ENCODE measurements around the gene SHROOM1.

DNA sequence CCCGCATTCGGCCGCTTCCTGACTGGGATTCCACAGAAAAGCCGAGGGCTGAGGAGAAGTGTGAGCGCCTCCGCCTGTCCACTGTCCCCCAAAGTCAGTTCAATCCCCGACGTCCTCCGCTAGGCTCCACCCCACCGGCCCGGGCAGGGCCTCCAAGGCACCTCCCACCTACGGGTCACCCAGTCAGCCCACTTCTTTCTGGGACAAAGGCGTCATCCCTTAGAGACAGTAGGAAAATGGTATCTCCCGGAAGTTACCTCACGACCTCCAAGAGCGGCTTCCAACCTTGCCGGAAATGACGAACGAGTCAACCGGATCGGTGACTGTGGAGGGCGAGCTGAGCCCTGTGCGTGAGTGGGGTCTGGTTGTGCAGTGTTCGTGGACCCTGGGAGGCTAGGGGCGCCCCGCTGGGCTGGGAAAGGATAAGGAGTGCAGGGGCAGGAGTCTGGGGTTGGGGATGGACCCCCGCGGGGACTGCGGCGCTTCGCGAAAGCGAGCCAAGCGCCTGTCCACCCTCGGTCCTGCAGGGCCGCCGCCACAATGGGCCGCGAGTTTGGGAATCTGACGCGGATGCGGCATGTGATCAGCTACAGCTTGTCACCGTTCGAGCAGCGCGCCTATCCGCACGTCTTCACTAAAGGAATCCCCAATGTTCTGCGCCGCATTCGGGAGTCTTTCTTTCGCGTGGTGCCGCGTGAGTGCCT, 36.0 kb upstream of the SHROOM1 start, which contains the start of the genes GDF9 and UQCRQ:
- TF ChIP-seq, protein P1, sequence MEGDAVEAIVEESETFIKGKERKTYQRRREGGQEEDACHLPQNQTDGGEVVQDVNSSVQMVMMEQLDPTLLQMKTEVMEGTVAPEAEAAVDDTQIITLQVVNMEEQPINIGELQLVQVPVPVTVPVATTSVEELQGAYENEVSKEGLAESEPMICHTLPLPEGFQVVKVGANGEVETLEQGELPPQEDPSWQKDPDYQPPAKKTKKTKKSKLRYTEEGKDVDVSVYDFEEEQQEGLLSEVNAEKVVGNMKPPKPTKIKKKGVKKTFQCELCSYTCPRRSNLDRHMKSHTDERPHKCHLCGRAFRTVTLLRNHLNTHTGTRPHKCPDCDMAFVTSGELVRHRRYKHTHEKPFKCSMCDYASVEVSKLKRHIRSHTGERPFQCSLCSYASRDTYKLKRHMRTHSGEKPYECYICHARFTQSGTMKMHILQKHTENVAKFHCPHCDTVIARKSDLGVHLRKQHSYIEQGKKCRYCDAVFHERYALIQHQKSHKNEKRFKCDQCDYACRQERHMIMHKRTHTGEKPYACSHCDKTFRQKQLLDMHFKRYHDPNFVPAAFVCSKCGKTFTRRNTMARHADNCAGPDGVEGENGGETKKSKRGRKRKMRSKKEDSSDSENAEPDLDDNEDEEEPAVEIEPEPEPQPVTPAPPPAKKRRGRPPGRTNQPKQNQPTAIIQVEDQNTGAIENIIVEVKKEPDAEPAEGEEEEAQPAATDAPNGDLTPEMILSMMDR (conservative IDR thresholded peaks at IDR 0.05 in 1 of 2, IDR thresholded peaks at IDR 0.05 in 1 of 2; ENCODE audit: low read depth in 1 of 2, low read length in 2 of 2) = peak in 1 of 2 donors; percentile 31
- TF ChIP-seq EZH2 (IDR thresholded peaks at IDR 0.05; ENCODE audit: low read length, missing control alignments) = no peak
